Right lobe of liver (tissue), 6 donors: ENCODE measurements around the gene CYB5D1. TPM values are rescaled to one million over a fixed set of nuclear protein-coding genes. Genes with fewer than 3 reads are reported as not detected.

Experiments used
- ATAC-seq, 4 donors: fragments of 200-7000 bp; cut with Tn5 transposase; one replicate each; pipeline ENCODE4 v1.9.1; 2020; ENCODE audit warnings: mild to moderate bottlenecking in 4 of 4, moderate library complexity in 4 of 4
- DNase-seq, 3 donors: peaks; one replicate each; pipeline ENCODE4 v3.0.0-alpha.2; 2020
- H3K27ac ChIP-seq, 3 donors: fragments of 200-600 bp; one replicate each; pipeline ENCODE4 v1.8.0; 2022
- H3K27me3 ChIP-seq, 2 donors: fragments of 200-600 bp; one replicate each; pipeline ENCODE4 v1.8.0; 2022
- H3K36me3 ChIP-seq, 4 donors: fragments of 200-600 bp; sonication (generic) in 1 of 4; one replicate each; pipeline versions ENCODE4 v1.5.1 to v1.8.0; 2017 to 2022; ENCODE audit warnings: control low read depth in 1 of 4
- H3K4me1 ChIP-seq, 4 donors: fragments of 200-600 bp; sonication (generic) in 1 of 4; one replicate each; pipeline versions ENCODE4 v1.5.1 to v1.8.0; 2017 to 2022; ENCODE audit warnings: control low read depth in 1 of 4
- H3K4me3 ChIP-seq, 3 donors: fragments of 200-600 bp; one replicate each; pipeline ENCODE4 v1.8.0; 2022
- H3K9me3 ChIP-seq, 4 donors: fragments of 200-600 bp; sonication (generic) in 1 of 4; one replicate each; pipeline versions ENCODE4 v1.5.1 to v1.8.0; 2017 to 2022; ENCODE audit warnings: control low read depth in 1 of 4
- POLR2A ChIP-seq: fragments of 450-650 bp; IDR thresholded peaks from one replicate; pipeline ENCODE4 v1.6.1; 2017; ENCODE audit warnings: antibody characterized with exemption, mild to moderate bottlenecking
- WGBS: methylation state at CpG from one replicate; pipeline ENCODE4 v1.1.6; 2018; ENCODE audit warnings: low coverage, low lambda C conversion rate; ENCODE audit not compliant: insufficient coverage; ENCODE audit errors: missing lambda C conversion rate; 5-methylcytosine and 5-hydroxymethylcytosine counted together
- intact Hi-C, 2 donors: fragments of 100-400 bp; cut with DNase I; formaldehyde crosslinking; loops; one replicate each; pipeline versions ENCODE4 v1.11.2 to v1.14.1; 2022
- total RNA-seq, 6 experiments: library from RNA; depleted of rRNA in 2 of 6; stranded (reverse); fragments of >200 nt in 2 of 6; fragmentation: NEBNext Ultra II Directional in 3 of 6; extraction: Animal tissue kit (Norgen Biotek cat#: 25700) in 3 of 6; gene quantifications; one replicate each; pipeline versions ENCODE4 v1.1.0 to v1.2.4, GENCODE V29; 2016 to 2023
- TF ChIP-seq, protein P1 (sequence below), 4 donors: fragments of 200-600 bp in 3 of 4; fragments of 450-650 bp in 1 of 4; IDR thresholded peaks; one replicate each; pipeline versions ENCODE4 v1.5.1 to v1.8.0; 2016 to 2022; ENCODE audit warnings: antibody characterized with exemption in 4 of 4, mild to moderate bottlenecking in 2 of 4
- donor health status: DM: no; HTN: yes; CAD: no.
- donor health status: DM: no; HTN: no; CAD: no.
- donor health status: DM: no; HTN: no; CAD: no.
- donor health status: DM: no; HTN: yes; CAD: no.
- donor health status: DM: no; HTN: yes; CAD: no.

Gene CYB5D1
- total RNA-seq, 6 experiments from 2014 or later: 6.0 to 11.7 (median 7.4) TPM

DNA sequence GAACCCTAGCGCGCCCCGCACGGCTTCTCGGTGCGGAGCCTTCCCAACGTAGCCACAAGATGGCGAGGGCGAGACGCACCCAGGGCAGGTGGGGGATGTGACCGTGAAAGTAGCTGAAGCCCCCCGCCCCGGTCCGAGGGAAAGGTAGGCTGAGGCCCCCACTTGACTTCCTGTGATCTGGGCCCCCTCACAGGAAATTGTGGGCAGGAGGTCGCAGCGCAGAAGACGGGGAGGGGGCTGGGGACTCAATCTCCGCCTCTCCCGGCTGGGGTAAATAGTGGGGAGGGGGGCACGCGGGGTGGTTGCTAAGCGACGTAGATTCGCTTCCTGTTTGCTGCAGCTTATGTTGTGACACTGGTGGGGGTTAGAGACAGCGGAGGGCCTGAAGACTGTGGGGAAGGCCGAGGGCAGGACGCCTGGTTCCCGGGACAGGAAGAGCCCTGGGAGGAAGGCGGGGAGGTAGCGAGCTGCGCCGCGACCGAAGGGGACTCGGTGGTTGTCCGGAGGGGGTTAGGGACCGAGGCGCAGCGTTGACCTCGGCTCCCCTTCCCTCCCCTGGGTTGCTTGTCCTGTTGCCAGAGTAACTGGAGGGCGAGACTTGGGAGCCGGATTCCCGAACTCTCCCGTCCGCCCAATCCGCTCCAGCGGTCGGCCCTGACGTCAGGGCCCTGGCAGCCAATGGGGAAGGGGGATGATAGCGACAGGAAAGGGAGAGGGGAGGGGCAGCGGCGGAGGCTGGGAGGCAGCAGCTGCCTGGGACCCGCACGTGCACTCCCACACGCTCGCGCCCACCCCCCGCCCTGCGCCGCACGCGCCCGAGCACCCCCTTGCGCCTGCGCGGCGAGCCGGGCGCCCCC is 22.6 kb upstream of the CYB5D1 start:
- Histone ChIP-seq H3K36me3 (no peaks in the 10 kb centered on the region), H3K9me3 (no peaks in the 10 kb centered on the region), H3K27me3 (no peaks in the 10 kb centered on the region), H3K27ac (peak overlapping the region; percentile 97 to 99 (median 97)), H3K4me3 (peak overlapping the region; percentile 68 to 73 (median 70)), H3K4me1 (peaks cover 0 to 40% (median 0%) of the 10 kb centered on the region in 4 donors)
- peak; percentile 97 to 99 (median 98) for DNase-seq
- TF ChIP-seq, protein P1, sequence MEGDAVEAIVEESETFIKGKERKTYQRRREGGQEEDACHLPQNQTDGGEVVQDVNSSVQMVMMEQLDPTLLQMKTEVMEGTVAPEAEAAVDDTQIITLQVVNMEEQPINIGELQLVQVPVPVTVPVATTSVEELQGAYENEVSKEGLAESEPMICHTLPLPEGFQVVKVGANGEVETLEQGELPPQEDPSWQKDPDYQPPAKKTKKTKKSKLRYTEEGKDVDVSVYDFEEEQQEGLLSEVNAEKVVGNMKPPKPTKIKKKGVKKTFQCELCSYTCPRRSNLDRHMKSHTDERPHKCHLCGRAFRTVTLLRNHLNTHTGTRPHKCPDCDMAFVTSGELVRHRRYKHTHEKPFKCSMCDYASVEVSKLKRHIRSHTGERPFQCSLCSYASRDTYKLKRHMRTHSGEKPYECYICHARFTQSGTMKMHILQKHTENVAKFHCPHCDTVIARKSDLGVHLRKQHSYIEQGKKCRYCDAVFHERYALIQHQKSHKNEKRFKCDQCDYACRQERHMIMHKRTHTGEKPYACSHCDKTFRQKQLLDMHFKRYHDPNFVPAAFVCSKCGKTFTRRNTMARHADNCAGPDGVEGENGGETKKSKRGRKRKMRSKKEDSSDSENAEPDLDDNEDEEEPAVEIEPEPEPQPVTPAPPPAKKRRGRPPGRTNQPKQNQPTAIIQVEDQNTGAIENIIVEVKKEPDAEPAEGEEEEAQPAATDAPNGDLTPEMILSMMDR (IDR thresholded peaks at IDR 0.05): peak; percentile 53 to 68 (median 56)
- peak; percentile 66 for TF ChIP-seq POLR2A
- peak; percentile 54 to 65 (median 64) for ATAC-seq
- WGBS: 3% methylated on average over 31 of the region's 69 CpGs
- intact Hi-C loops: no loop called here

GRCh38 chr17:7835814-7836595 is 21.8 kb upstream of the CYB5D1 start:
- Histone ChIP-seq H3K4me3 (peak overlapping the region; percentile 68 to 73 (median 70)), H3K36me3 (no peaks in the 10 kb centered on the region), H3K27me3 (no peaks in the 10 kb centered on the region), H3K4me1 (peaks cover 0 to 47% (median 3%) of the 10 kb centered on the region in 4 donors), H3K27ac (peak overlapping the region; percentile 97 to 99 (median 97)), H3K9me3 (no peaks in the 10 kb centered on the region)
- intact Hi-C loops: no loop called here
- ATAC-seq (peak; percentile 31 to 61 (median 52)), DNase-seq (peak; percentile 76 to 91 (median 88))
- TF ChIP-seq, protein P1 (IDR thresholded peaks at IDR 0.05): peak in 1 of 4 donors; percentile 4
- TF ChIP-seq POLR2A: peak; percentile 78
- 0% methylated on average over 19 of the region's 61 CpGs for WGBS

DNA sequence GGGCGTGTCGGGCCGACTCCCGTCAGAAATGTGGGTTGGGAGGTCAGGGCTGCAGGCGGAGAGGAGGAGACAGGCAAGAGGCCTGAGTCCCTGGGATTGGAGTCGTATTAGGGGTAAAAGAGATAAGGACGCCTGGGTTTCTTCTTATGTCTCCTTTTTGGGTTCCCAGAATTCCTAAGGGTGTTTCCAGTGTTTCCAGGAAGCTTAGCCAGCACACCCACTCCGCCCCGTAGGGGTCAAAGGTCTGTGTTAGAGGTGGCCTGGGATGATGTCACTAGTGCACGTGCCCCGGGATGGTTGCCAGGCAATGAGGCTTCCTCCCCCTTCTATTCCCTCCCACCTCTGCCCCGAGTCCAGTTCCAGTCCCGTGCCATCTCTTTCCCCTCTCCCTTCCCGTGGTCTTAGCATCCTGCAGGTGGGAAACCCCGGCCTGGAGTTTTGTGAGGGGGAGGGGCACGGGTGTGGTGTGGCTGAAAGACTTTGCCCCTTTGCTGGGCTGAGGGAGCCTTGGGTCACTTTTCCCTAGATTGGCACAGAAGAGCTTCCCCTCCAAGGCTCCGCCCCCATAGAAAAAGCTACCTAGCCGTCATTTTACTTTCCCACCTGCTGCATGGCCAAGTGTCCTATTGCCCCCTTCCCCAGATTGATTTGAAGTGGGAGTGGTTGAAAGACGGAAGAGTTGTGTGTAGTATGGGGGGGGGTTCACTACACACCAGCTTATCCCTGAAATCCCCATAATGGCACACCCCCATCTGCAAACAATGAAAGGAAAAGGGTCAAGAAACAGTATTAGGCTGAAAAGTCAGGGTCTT is 21.0 kb upstream of the CYB5D1 start:
- Histone ChIP-seq H3K4me3 (peak overlapping the region; percentile 68 to 73 (median 70)), H3K36me3 (no peaks in the 10 kb centered on the region), H3K27ac (peak overlapping the region; percentile 97 to 99 (median 97)), H3K9me3 (no peaks in the 10 kb centered on the region), H3K27me3 (no peaks in the 10 kb centered on the region), H3K4me1 (peaks cover 0 to 50% (median 5%) of the 10 kb centered on the region in 4 donors)
- 2% methylated on average over 13 of the region's 19 CpGs for WGBS
- DNase-seq: peak; percentile 94 to 99 (median 98)
- TF ChIP-seq, protein P1 (IDR thresholded peaks at IDR 0.05): no peak
- TF ChIP-seq POLR2A: no peak
- intact Hi-C loops: no loop called here
- ATAC-seq: peak; percentile 45 to 64 (median 54)
